ENCODE results near the gene ITFG2.

The ITFG2 gene

GRCh38 chr12:2835691-2836403, 23.4 kb downstream of the ITFG2 start:
- H3K4me2 ChIP-seq (ENCODE audit: low read length), result no peak overlapping the region
- no peaks in the 10 kb centered on the region for H3K9me2 ChIP-seq (replicated peaks; ENCODE audit: control insufficient read depth, low read length)

GRCh38 chr12:2836574-2836973, 24.1 kb downstream of the ITFG2 start:
- no peak overlapping the region for H3K4me3 ChIP-seq (ENCODE audit: low read length)
- H3K9me3 ChIP-seq (ENCODE audit: control insufficient read depth, insufficient read depth, low read length), result no peaks in the 10 kb centered on the region
- H3K4me2 ChIP-seq (ENCODE audit: low read length), result no peak overlapping the region
- no peaks in the 10 kb centered on the region for H3K4me1 ChIP-seq (ENCODE audit: control insufficient read depth, low read length)
- no peaks in the 10 kb centered on the region for H3K79me2 ChIP-seq (ENCODE audit: control insufficient read depth, low read length)
- no peaks in the 10 kb centered on the region for H3F3A ChIP-seq (ENCODE audit: control insufficient read depth, insufficient read depth)
- no peaks in the 10 kb centered on the region for H3K36me3 ChIP-seq (ENCODE audit: control insufficient read depth, low read length)
- H3K27ac ChIP-seq (ENCODE audit: low read depth, low read length), result no peak overlapping the region
- TF ChIP-seq EZH2phosphoT487 (IDR thresholded peaks at IDR 0.05; ENCODE audit: borderline replicate concordance, low read length) (no peak), CTCF (IDR thresholded peaks at IDR 0.05; ENCODE audit: low read depth, low read length, poor library complexity, severe bottlenecking) (no peak)
- H3K9me2 ChIP-seq (replicated peaks; ENCODE audit: control insufficient read depth, low read length), result no peaks in the 10 kb centered on the region
- no peaks in the 10 kb centered on the region for H4K20me1 ChIP-seq (ENCODE audit: control insufficient read depth, insufficient read depth, low read depth, low read length)
- H3K27me3 ChIP-seq (ENCODE audit: control insufficient read depth, low read length), result no peaks in the 10 kb centered on the region

More at GRCh38 chr12:2835691-2836403, 23.4 kb downstream of the ITFG2 start:
- H3K4me1 ChIP-seq (ENCODE audit: control insufficient read depth, low read length), result no peaks in the 10 kb centered on the region
- no peaks in the 10 kb centered on the region for H3K27me3 ChIP-seq (ENCODE audit: control insufficient read depth, low read length)
- H3K4me3 ChIP-seq (ENCODE audit: low read length), result no peak overlapping the region
- H3K9me3 ChIP-seq (ENCODE audit: control insufficient read depth, insufficient read depth, low read length), result no peaks in the 10 kb centered on the region
- no peak overlapping the region for H3K27ac ChIP-seq (ENCODE audit: low read depth, low read length)
- no peaks in the 10 kb centered on the region for H3F3A ChIP-seq (ENCODE audit: control insufficient read depth, insufficient read depth)
- no peaks in the 10 kb centered on the region for H3K79me2 ChIP-seq (ENCODE audit: control insufficient read depth, low read length)
- H3K36me3 ChIP-seq (ENCODE audit: control insufficient read depth, low read length), result no peaks in the 10 kb centered on the region
- TF ChIP-seq EZH2phosphoT487 (IDR thresholded peaks at IDR 0.05; ENCODE audit: borderline replicate concordance, low read length) (no peak), CTCF (IDR thresholded peaks at IDR 0.05; ENCODE audit: low read depth, low read length, poor library complexity, severe bottlenecking) (no peak)
- no peaks in the 10 kb centered on the region for H4K20me1 ChIP-seq (ENCODE audit: control insufficient read depth, insufficient read depth, low read depth, low read length)

GRCh38 chr12:2841056-2841650, 28.7 kb downstream of the ITFG2 start:
- Histone ChIP-seq H3K4me2 (ENCODE audit: low read length) (no peak overlapping the region), H3K9me2 (replicated peaks; ENCODE audit: control insufficient read depth, low read length) (no peaks in the 10 kb centered on the region), H3K27ac (ENCODE audit: low read depth, low read length) (no peak overlapping the region), H3K4me3 (ENCODE audit: low read length) (no peak overlapping the region), H3K9me3 (ENCODE audit: control insufficient read depth, insufficient read depth, low read length) (no peaks in the 10 kb centered on the region), H4K20me1 (ENCODE audit: control insufficient read depth, insufficient read depth, low read depth, low read length) (no peaks in the 10 kb centered on the region), H3K27me3 (ENCODE audit: control insufficient read depth, low read length) (no peaks in the 10 kb centered on the region), H3K36me3 (ENCODE audit: control insufficient read depth, low read length) (peaks cover 3% of the 10 kb centered on the region), H3K4me1 (ENCODE audit: control insufficient read depth, low read length) (no peaks in the 10 kb centered on the region), H3K79me2 (ENCODE audit: control insufficient read depth, low read length) (no peaks in the 10 kb centered on the region), H3F3A (ENCODE audit: control insufficient read depth, insufficient read depth) (no peaks in the 10 kb centered on the region)
- TF ChIP-seq CTCF (IDR thresholded peaks at IDR 0.05; ENCODE audit: low read depth, low read length, poor library complexity, severe bottlenecking) (no peak), EZH2phosphoT487 (IDR thresholded peaks at IDR 0.05; ENCODE audit: borderline replicate concordance, low read length) (no peak)

All from DOHH2 (cell line).